ENCODE measurements around the gene CERS6. TPM values are rescaled to one million over a fixed set of nuclear protein-coding genes. Genes with fewer than 3 reads are reported as not detected.
A peak's percentile ranks its signal among the peaks of the same experiment; 100 is the strongest.

The CERS6 gene
- polyA plus RNA-seq, 1 donor: 43.8 TPM

- H3K9me3 ChIP-seq (ENCODE audit: control insufficient read depth, low read depth, low read length): no peaks in the 10 kb centered on the region
- no peak for DNase-seq
- H3K4me1 ChIP-seq (ENCODE audit: control insufficient read depth, insufficient read depth, low read length): peaks cover 6% of the 10 kb centered on the region
- no peak overlapping the region for H3K4me3 ChIP-seq (ENCODE audit: low read length)
- H3K36me3 ChIP-seq (ENCODE audit: control insufficient read depth, insufficient read depth, low read length): no peaks in the 10 kb centered on the region
- H3K27ac ChIP-seq (ENCODE audit: low read length): no peak overlapping the region
- no peaks in the 10 kb centered on the region for H3K27me3 ChIP-seq (ENCODE audit: control insufficient read depth, insufficient read depth, low read length)
These were observed 128.8 kb downstream of the CERS6 start for GRCh38 chr2:168584911-168585310.

- no CpG with 5 or more reads among the region's 4 CpGs for WGBS (ENCODE audit: insufficient coverage, low lambda C conversion rate)
- DNase-seq: no peak
- Histone ChIP-seq H3K4me1 (ENCODE audit: control insufficient read depth, insufficient read depth, low read length) (peaks cover 6% of the 10 kb centered on the region), H3K27ac (ENCODE audit: low read length) (no peak overlapping the region), H3K27me3 (ENCODE audit: control insufficient read depth, insufficient read depth, low read length) (no peaks in the 10 kb centered on the region), H3K36me3 (ENCODE audit: control insufficient read depth, insufficient read depth, low read length) (no peaks in the 10 kb centered on the region), H3K9me3 (ENCODE audit: control insufficient read depth, low read depth, low read length) (no peaks in the 10 kb centered on the region), H3K4me3 (ENCODE audit: low read length) (no peak overlapping the region)
These were observed 129.6 kb downstream of the CERS6 start for GRCh38 chr2:168585700-168586099.

- Histone ChIP-seq H3K4me1 (ENCODE audit: control insufficient read depth, insufficient read depth, low read length) (peaks cover 6% of the 10 kb centered on the region), H3K27me3 (ENCODE audit: control insufficient read depth, insufficient read depth, low read length) (no peaks in the 10 kb centered on the region), H3K36me3 (ENCODE audit: control insufficient read depth, insufficient read depth, low read length) (no peaks in the 10 kb centered on the region), H3K9me3 (ENCODE audit: control insufficient read depth, low read depth, low read length) (no peaks in the 10 kb centered on the region), H3K4me3 (ENCODE audit: low read length) (no peak overlapping the region), H3K27ac (ENCODE audit: low read length) (no peak overlapping the region)
- DNase-seq: no peak
- no CpG with 5 or more reads among the region's 2 CpGs for WGBS (ENCODE audit: insufficient coverage, low lambda C conversion rate)
These were observed 131.2 kb downstream of the CERS6 start for GRCh38 chr2:168587307-168587706.

GRCh38 chr2:168589236-168590211 lies 133.5 kb downstream of the CERS6 start:
- WGBS (ENCODE audit: insufficient coverage, low lambda C conversion rate): 100% methylated on average over 1 of the region's 5 CpGs
- Histone ChIP-seq H3K27me3 (ENCODE audit: control insufficient read depth, insufficient read depth, low read length) (no peaks in the 10 kb centered on the region), H3K27ac (ENCODE audit: low read length) (no peak overlapping the region), H3K36me3 (ENCODE audit: control insufficient read depth, insufficient read depth, low read length) (no peaks in the 10 kb centered on the region), H3K4me1 (ENCODE audit: control insufficient read depth, insufficient read depth, low read length) (peaks cover 6% of the 10 kb centered on the region), H3K9me3 (ENCODE audit: control insufficient read depth, low read depth, low read length) (no peaks in the 10 kb centered on the region), H3K4me3 (ENCODE audit: low read length) (no peak overlapping the region)
- DNase-seq: no peak

- H3K36me3 ChIP-seq (ENCODE audit: control insufficient read depth, insufficient read depth, low read length): no peaks in the 10 kb centered on the region
- no peaks in the 10 kb centered on the region for H3K9me3 ChIP-seq (ENCODE audit: control insufficient read depth, low read depth, low read length)
- WGBS (ENCODE audit: insufficient coverage, low lambda C conversion rate): no CpG with 5 or more reads among the region's 3 CpGs
- peaks cover 2% of the 10 kb centered on the region for H3K4me1 ChIP-seq (ENCODE audit: control insufficient read depth, insufficient read depth, low read length)
- H3K27ac ChIP-seq (ENCODE audit: low read length): no peak overlapping the region
- H3K4me3 ChIP-seq (ENCODE audit: low read length): no peak overlapping the region
- DNase-seq: no peak
- no peaks in the 10 kb centered on the region for H3K27me3 ChIP-seq (ENCODE audit: control insufficient read depth, insufficient read depth, low read length)
These were observed 136.2 kb downstream of the CERS6 start for GRCh38 chr2:168592181-168592831.

GRCh38 chr2:168593713-168594112 lies 137.6 kb downstream of the CERS6 start:
- Histone ChIP-seq H3K4me3 (ENCODE audit: low read length) (no peak overlapping the region), H3K27me3 (ENCODE audit: control insufficient read depth, insufficient read depth, low read length) (no peaks in the 10 kb centered on the region), H3K9me3 (ENCODE audit: control insufficient read depth, low read depth, low read length) (no peaks in the 10 kb centered on the region), H3K36me3 (ENCODE audit: control insufficient read depth, insufficient read depth, low read length) (no peaks in the 10 kb centered on the region), H3K4me1 (ENCODE audit: control insufficient read depth, insufficient read depth, low read length) (peaks cover 9% of the 10 kb centered on the region), H3K27ac (ENCODE audit: low read length) (no peak overlapping the region)
- DNase-seq: no peak
- 88% methylated on average over 1 of the region's 1 CpG for WGBS (ENCODE audit: insufficient coverage, low lambda C conversion rate)

GRCh38 chr2:168594778-168595177 lies 138.7 kb downstream of the CERS6 start:
- Histone ChIP-seq H3K4me1 (ENCODE audit: control insufficient read depth, insufficient read depth, low read length) (peaks cover 9% of the 10 kb centered on the region), H3K27ac (ENCODE audit: low read length) (no peak overlapping the region), H3K9me3 (ENCODE audit: control insufficient read depth, low read depth, low read length) (no peaks in the 10 kb centered on the region), H3K36me3 (ENCODE audit: control insufficient read depth, insufficient read depth, low read length) (no peaks in the 10 kb centered on the region), H3K27me3 (ENCODE audit: control insufficient read depth, insufficient read depth, low read length) (no peaks in the 10 kb centered on the region), H3K4me3 (ENCODE audit: low read length) (no peak overlapping the region)
- no peak for DNase-seq
- WGBS (ENCODE audit: insufficient coverage, low lambda C conversion rate): 60% methylated on average over 1 of the region's 1 CpG

GRCh38 chr2:168596881-168597655 lies 141.0 kb downstream of the CERS6 start:
- DNase-seq: peak; percentile 51 to 56
- Histone ChIP-seq H3K36me3 (ENCODE audit: control insufficient read depth, insufficient read depth, low read length) (no peaks in the 10 kb centered on the region), H3K27me3 (ENCODE audit: control insufficient read depth, insufficient read depth, low read length) (no peaks in the 10 kb centered on the region), H3K27ac (ENCODE audit: low read length) (no peak overlapping the region), H3K4me3 (ENCODE audit: low read length) (no peak overlapping the region), H3K4me1 (ENCODE audit: control insufficient read depth, insufficient read depth, low read length) (peaks cover 9% of the 10 kb centered on the region), H3K9me3 (ENCODE audit: control insufficient read depth, low read depth, low read length) (no peaks in the 10 kb centered on the region)
- 100% methylated on average over 1 of the region's 6 CpGs for WGBS (ENCODE audit: insufficient coverage, low lambda C conversion rate)

GRCh38 chr2:168599738-168600137 lies 143.7 kb downstream of the CERS6 start:
- Histone ChIP-seq H3K4me3 (ENCODE audit: low read length) (no peak overlapping the region), H3K4me1 (ENCODE audit: control insufficient read depth, insufficient read depth, low read length) (peaks cover 9% of the 10 kb centered on the region), H3K27me3 (ENCODE audit: control insufficient read depth, insufficient read depth, low read length) (no peaks in the 10 kb centered on the region), H3K27ac (ENCODE audit: low read length) (no peak overlapping the region), H3K9me3 (ENCODE audit: control insufficient read depth, low read depth, low read length) (peaks cover 6% of the 10 kb centered on the region), H3K36me3 (ENCODE audit: control insufficient read depth, insufficient read depth, low read length) (no peaks in the 10 kb centered on the region)
- no CpG with 5 or more reads among the region's 1 CpG for WGBS (ENCODE audit: insufficient coverage, low lambda C conversion rate)
- no peak for DNase-seq

GRCh38 chr2:168600949-168601348 lies 144.9 kb downstream of the CERS6 start:
- Histone ChIP-seq H3K4me3 (ENCODE audit: low read length) (no peak overlapping the region), H3K27ac (ENCODE audit: low read length) (no peak overlapping the region), H3K27me3 (ENCODE audit: control insufficient read depth, insufficient read depth, low read length) (no peaks in the 10 kb centered on the region), H3K4me1 (ENCODE audit: control insufficient read depth, insufficient read depth, low read length) (peaks cover 9% of the 10 kb centered on the region), H3K9me3 (ENCODE audit: control insufficient read depth, low read depth, low read length) (peaks cover 12% of the 10 kb centered on the region), H3K36me3 (ENCODE audit: control insufficient read depth, insufficient read depth, low read length) (no peaks in the 10 kb centered on the region)
- WGBS (ENCODE audit: insufficient coverage, low lambda C conversion rate): no CpG with 5 or more reads among the region's 2 CpGs
- DNase-seq: no peak

Data from large intestine (tissue), 3 donors.